Hepatocyte (in vitro differentiated cells): Measurements from ENCODE around the gene AGTR2.

Source experiments
- EZH2phosphoT487 ChIP-seq: fragments of 200-600 bp; sonication (generic); IDR thresholded peaks from one replicate; pipeline ENCODE4 v1.6.1; 2018; ENCODE audit warnings: antibody characterized with exemption, mild to moderate bottlenecking, low read depth, moderate library complexity; ENCODE audit not compliant: unreplicated experiment, severe bottlenecking
- TF ChIP-seq, protein P1 (sequence below): fragments of 200-600 bp; sonication (generic); IDR thresholded peaks from 2 replicates; pipeline ENCODE4 v1.5.1; 2016; ENCODE audit warnings: antibody characterized with exemption, mild to moderate bottlenecking; ENCODE audit not compliant: poor library complexity

DNA sequence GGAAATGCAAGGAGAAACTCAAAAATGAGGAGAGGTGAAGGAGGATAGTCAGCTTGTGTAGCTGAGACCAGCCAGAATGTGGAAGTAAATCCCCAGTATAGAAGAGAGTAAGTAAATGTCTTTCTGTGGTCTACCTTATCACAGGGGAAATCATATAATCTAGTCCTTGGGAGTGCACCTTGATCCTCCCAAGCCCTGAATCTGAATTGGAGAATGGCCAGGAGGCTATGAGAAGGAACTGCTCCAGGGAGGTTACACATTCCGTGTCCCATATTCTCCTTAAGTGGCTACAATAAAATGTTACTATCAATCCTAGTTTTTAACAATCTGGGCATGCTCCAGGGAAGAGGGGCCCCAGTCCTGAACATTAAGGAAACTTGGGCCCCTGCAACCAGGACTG lies 10.8 kb downstream of the AGTR2 start:
- TF ChIP-seq, protein P1, sequence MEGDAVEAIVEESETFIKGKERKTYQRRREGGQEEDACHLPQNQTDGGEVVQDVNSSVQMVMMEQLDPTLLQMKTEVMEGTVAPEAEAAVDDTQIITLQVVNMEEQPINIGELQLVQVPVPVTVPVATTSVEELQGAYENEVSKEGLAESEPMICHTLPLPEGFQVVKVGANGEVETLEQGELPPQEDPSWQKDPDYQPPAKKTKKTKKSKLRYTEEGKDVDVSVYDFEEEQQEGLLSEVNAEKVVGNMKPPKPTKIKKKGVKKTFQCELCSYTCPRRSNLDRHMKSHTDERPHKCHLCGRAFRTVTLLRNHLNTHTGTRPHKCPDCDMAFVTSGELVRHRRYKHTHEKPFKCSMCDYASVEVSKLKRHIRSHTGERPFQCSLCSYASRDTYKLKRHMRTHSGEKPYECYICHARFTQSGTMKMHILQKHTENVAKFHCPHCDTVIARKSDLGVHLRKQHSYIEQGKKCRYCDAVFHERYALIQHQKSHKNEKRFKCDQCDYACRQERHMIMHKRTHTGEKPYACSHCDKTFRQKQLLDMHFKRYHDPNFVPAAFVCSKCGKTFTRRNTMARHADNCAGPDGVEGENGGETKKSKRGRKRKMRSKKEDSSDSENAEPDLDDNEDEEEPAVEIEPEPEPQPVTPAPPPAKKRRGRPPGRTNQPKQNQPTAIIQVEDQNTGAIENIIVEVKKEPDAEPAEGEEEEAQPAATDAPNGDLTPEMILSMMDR = no peak
- no peak for TF ChIP-seq EZH2phosphoT487
